ENCODE measurements around the gene HNF4A.

DNA sequence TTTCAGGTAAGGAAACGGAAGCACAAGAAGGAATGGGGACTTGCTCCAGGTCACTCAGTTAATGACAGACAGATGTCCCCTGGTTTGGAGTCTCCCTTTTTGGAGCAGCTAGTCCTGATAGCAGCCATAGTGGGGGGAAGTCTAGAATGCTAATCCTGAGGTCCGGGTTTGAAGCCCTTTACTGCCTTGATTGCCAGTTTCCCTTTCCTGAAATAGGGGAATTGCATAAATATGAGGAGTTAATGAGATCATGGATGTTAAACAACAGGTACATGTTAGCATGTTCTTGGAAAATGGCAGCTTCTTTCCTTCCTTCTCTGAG is 119.8 kb downstream of the HNF4A start:
- no peak for TF ChIP-seq ZNF232 (CRISPR knock-in tag; IDR thresholded peaks at IDR 0.05)
- TF ChIP-seq, protein P1, sequence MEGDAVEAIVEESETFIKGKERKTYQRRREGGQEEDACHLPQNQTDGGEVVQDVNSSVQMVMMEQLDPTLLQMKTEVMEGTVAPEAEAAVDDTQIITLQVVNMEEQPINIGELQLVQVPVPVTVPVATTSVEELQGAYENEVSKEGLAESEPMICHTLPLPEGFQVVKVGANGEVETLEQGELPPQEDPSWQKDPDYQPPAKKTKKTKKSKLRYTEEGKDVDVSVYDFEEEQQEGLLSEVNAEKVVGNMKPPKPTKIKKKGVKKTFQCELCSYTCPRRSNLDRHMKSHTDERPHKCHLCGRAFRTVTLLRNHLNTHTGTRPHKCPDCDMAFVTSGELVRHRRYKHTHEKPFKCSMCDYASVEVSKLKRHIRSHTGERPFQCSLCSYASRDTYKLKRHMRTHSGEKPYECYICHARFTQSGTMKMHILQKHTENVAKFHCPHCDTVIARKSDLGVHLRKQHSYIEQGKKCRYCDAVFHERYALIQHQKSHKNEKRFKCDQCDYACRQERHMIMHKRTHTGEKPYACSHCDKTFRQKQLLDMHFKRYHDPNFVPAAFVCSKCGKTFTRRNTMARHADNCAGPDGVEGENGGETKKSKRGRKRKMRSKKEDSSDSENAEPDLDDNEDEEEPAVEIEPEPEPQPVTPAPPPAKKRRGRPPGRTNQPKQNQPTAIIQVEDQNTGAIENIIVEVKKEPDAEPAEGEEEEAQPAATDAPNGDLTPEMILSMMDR (IDR thresholded peaks at IDR 0.05): no peak
- TF ChIP-seq JUN (CRISPR knock-in tag; IDR thresholded peaks at IDR 0.05): no peak
- no peak for TF ChIP-seq MXD4 (CRISPR knock-in tag; IDR thresholded peaks at IDR 0.05; ENCODE audit: borderline replicate concordance)
- TF ChIP-seq, protein P2, sequence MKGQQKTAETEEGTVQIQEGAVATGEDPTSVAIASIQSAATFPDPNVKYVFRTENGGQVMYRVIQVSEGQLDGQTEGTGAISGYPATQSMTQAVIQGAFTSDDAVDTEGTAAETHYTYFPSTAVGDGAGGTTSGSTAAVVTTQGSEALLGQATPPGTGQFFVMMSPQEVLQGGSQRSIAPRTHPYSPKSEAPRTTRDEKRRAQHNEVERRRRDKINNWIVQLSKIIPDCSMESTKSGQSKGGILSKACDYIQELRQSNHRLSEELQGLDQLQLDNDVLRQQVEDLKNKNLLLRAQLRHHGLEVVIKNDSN (CRISPR knock-in tag; IDR thresholded peaks at IDR 0.05): no peak
- TF ChIP-seq FOXJ3 (CRISPR knock-in tag; IDR thresholded peaks at IDR 0.05; ENCODE audit: borderline replicate concordance): no peak
- TF ChIP-seq E2F1 (CRISPR knock-in tag; IDR thresholded peaks at IDR 0.05): no peak
- TF ChIP-seq ATF3 (CRISPR knock-in tag; conservative IDR thresholded peaks at IDR 0.05): no peak
